Thymus (tissue), 11 donors: ENCODE measurements around the gene ARPC1A. TPM values are rescaled to one million over a fixed set of nuclear protein-coding genes. Genes with fewer than 3 reads are reported as not detected.
A peak's percentile ranks its signal among the peaks of the same experiment; 100 is the strongest.

Experiments used
- DNase-seq, 9 donors: peaks; one replicate each; pipeline ENCODE4 v3.0.0-alpha.2; 2013; ENCODE audit warnings: low spot score in 9 of 9, low read depth in 6 of 9, missing footprints in 1 of 9
- H3K27ac ChIP-seq, 2 donors: one replicate each; pipeline ENCODE4 v1.5.1; 2013; ENCODE audit warnings: control low read depth in 1 of 2, low read depth in 1 of 2, low read length in 1 of 2, mild to moderate bottlenecking in 1 of 2, moderate library complexity in 1 of 2
- H3K27me3 ChIP-seq, 2 donors: one replicate each; pipeline ENCODE4 v1.5.1; 2013; ENCODE audit warnings: low read length in 1 of 2; ENCODE audit not compliant: control insufficient read depth in 2 of 2, insufficient read depth in 1 of 2
- H3K36me3 ChIP-seq, 2 donors: one replicate each; pipeline ENCODE4 v1.5.1; 2013; ENCODE audit warnings: low read length in 1 of 2, mild to moderate bottlenecking in 1 of 2, moderate library complexity in 1 of 2; ENCODE audit not compliant: control insufficient read depth in 2 of 2, insufficient read depth in 2 of 2
- H3K4me1 ChIP-seq, 2 donors: one replicate each; pipeline ENCODE4 v1.5.1; 2013; ENCODE audit warnings: low read length in 2 of 2; ENCODE audit not compliant: control insufficient read depth in 2 of 2, insufficient read depth in 2 of 2
- H3K4me3 ChIP-seq, 2 donors: one replicate each; pipeline ENCODE4 v1.5.1; 2013; ENCODE audit warnings: low read length in 2 of 2, control low read depth in 1 of 2, mild to moderate bottlenecking in 1 of 2
- H3K9me3 ChIP-seq, 2 donors: one replicate each; pipeline ENCODE4 v1.5.1; 2013; ENCODE audit warnings: low read length in 1 of 2, mild to moderate bottlenecking in 1 of 2; ENCODE audit not compliant: control insufficient read depth in 2 of 2, insufficient read depth in 1 of 2
- WGBS: extraction: QIAGEN DNeasy Blood & Tissue Kit; methylation state at CpG from one replicate; pipeline ENCODE4 v1.1.7; 2013; 5-methylcytosine and 5-hydroxymethylcytosine counted together
- polyA plus RNA-seq: library from polyadenylated mRNA; stranded (reverse); fragments of 200-250 nt; gene quantifications from one replicate; pipeline ENCODE4 v1.2.3, GENCODE V29; 2013
- total RNA-seq: library from RNA; stranded (reverse); fragments of 120-200 nt; gene quantifications from one replicate; pipeline ENCODE4 v1.2.4, GENCODE V29; 2013
- donor health status: healthy.

Gene ARPC1A
- total and polyA plus RNA-seq, 2 donors = 39.9 to 149 TPM

DNA sequence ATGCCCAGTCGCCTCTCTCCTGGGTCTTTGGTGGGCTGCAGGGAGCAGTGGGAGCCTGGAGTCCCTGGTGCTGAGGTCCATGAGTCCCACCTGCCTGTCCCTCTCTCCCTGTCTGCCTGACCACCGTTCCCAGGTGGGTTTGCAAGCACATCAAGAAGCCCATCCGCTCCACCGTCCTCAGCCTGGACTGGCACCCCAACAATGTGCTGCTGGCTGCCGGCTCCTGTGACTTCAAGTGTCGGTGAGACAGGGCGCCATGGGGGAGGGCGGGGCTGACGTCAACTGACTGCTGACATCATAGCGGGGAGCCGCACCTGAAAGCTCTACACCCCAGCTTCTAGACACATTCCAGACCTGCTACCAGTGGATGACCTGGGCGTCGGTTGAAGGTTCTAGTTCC, 64.1 kb downstream of the ARPC1A start:
- WGBS = 97% methylated on average over 13 of the region's 13 CpGs
- Histone ChIP-seq H3K27me3 (no peaks in the 10 kb centered on the region), H3K9me3 (no peaks in the 10 kb centered on the region), H3K36me3 (peaks cover 68 to 80% of the 10 kb centered on the region in 2 donors), H3K4me3 (no peak overlapping the region), H3K4me1 (peaks cover 6 to 16% of the 10 kb centered on the region in 2 donors), H3K27ac (no peak overlapping the region)
- DNase-seq = no peak

GRCh38 chr7:99390941-99391602, 65.4 kb downstream of the ARPC1A start:
- DNase-seq = no peak
- no peaks in the 10 kb centered on the region for H3K27me3 ChIP-seq
- H3K9me3 ChIP-seq = no peaks in the 10 kb centered on the region
- no peak overlapping the region for H3K4me3 ChIP-seq
- 97% methylated on average over 23 of the region's 23 CpGs for WGBS
- peaks cover 80 to 87% of the 10 kb centered on the region in 2 donors for H3K36me3 ChIP-seq
- no peak overlapping the region for H3K27ac ChIP-seq
- H3K4me1 ChIP-seq = peaks cover 6 to 16% of the 10 kb centered on the region in 2 donors

GRCh38 chr7:99392046-99392445, 66.3 kb downstream of the ARPC1A start:
- 93% methylated on average over 8 of the region's 8 CpGs for WGBS
- Histone ChIP-seq H3K9me3 (no peaks in the 10 kb centered on the region), H3K4me1 (peaks cover 6 to 16% of the 10 kb centered on the region in 2 donors), H3K27ac (no peak overlapping the region), H3K4me3 (no peak overlapping the region), H3K27me3 (no peaks in the 10 kb centered on the region), H3K36me3 (peaks cover 77 to 85% of the 10 kb centered on the region in 2 donors)
- DNase-seq = no peak

DNA sequence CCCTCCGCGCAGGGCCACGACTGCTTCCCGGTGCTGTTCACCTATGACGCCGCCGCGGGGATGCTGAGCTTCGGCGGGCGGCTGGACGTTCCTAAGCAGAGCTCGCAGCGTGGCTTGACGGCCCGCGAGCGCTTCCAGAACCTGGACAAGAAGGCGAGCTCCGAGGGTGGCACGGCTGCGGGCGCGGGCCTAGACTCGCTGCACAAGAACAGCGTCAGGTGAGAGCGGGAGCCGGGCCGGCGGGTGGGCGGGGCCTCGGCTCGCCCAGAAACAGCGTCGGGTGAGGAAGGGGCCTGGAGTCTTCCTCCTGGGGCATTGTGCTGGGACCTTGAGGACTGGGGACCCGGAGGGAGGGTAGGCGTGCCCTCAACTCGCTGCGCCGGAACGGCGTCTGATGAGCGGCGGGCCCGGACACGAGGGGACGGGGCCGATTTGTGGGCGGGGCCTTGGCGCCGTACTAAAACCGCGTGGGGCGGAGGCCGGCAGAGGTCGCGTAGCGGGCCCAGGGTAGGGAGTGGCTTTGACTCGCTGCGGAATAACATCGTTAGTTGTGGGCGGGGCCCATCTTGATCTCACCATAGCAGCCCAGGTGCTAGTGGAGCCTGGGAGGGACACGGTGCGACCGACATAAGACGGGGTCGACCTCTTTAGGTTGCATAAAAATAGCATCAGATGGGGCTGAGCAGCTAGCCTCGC, 67.1 kb downstream of the ARPC1A start:
- 35% methylated on average over 68 of the region's 68 CpGs for WGBS

GRCh38 chr7:99393355-99394187, 67.9 kb downstream of the ARPC1A start:
- no peaks in the 10 kb centered on the region for H3K9me3 ChIP-seq
- H3K4me1 ChIP-seq = peaks cover 6 to 16% of the 10 kb centered on the region in 2 donors
- DNase-seq = no peak
- H3K36me3 ChIP-seq = peaks cover 74 to 85% of the 10 kb centered on the region in 2 donors
- no peaks in the 10 kb centered on the region for H3K27me3 ChIP-seq
- peak overlapping the region; percentile 52 to 55 for H3K4me3 ChIP-seq
- H3K27ac ChIP-seq = no peak overlapping the region
- whole genome bisulfite sequencing = 81% methylated on average over 30 of the region's 30 CpGs

More for the DNA sequence above, 67.1 kb downstream of the ARPC1A start:
- H3K4me3 ChIP-seq = peak overlapping the region; percentile 52 to 55
- peaks cover 79 to 85% of the 10 kb centered on the region in 2 donors for H3K36me3 ChIP-seq
- peak overlapping the region in 1 of 2 donors; percentile 46 for H3K27ac ChIP-seq
- no peaks in the 10 kb centered on the region for H3K9me3 ChIP-seq
- H3K4me1 ChIP-seq = peaks cover 6 to 16% of the 10 kb centered on the region in 2 donors
- peak in 3 of 9 donors; percentile 54 to 81 (median 68) for DNase-seq
- H3K27me3 ChIP-seq = no peaks in the 10 kb centered on the region

- H3K27ac ChIP-seq = no peak overlapping the region
- H3K4me3 ChIP-seq = no peak overlapping the region
- DNase-seq = no peak
- H3K36me3 ChIP-seq = peaks cover 79 to 88% of the 10 kb centered on the region in 2 donors
- peaks cover 6 to 16% of the 10 kb centered on the region in 2 donors for H3K4me1 ChIP-seq
- no peaks in the 10 kb centered on the region for H3K27me3 ChIP-seq
- 95% methylated on average over 4 of the region's 4 CpGs for WGBS
- H3K9me3 ChIP-seq = no peaks in the 10 kb centered on the region
Measured at GRCh38 chr7:99394188-99394502, 68.4 kb downstream of the ARPC1A start.

DNA sequence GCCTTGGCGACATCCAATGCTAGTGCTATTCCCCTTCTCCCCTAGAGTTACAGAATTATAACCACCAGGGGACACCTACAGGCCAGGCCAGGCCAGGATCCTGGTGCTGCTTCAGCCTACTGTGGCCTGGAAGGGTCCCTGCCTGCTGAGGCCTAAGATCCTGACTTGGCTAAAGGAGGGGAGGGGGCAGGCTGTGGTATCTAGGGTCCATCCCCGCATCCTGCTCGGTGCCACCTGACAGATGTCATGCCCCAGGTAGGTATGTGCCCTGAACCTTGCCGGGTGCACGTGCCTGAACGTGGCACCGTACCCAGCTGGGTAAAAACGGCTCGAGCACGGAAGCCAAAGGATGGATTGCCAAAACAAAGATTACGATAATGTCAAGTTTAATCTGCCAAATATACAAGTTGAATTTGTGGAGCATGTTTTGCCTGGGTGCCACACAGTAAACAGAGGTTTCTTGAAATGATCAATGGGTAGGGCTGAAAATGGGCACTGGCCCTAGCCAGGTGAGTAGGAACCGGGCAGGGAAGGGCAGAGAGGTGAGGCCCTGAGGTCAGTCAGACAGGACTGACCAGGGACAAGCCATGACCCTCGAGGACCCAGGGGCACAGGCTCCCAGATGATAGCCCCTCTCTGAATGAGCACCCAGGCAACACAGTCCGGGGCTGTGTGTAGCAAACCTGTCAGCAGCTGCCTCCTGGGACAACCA, 70.1 kb downstream of the ARPC1A start:
- 97% methylated on average over 14 of the region's 14 CpGs for WGBS
- H3K4me1 ChIP-seq = peaks cover 6 to 16% of the 10 kb centered on the region in 2 donors
- no peak for DNase-seq
- H3K9me3 ChIP-seq = no peaks in the 10 kb centered on the region
- H3K4me3 ChIP-seq = no peak overlapping the region
- no peaks in the 10 kb centered on the region for H3K27me3 ChIP-seq
- H3K27ac ChIP-seq = no peak overlapping the region
- H3K36me3 ChIP-seq = peaks cover 80 to 88% of the 10 kb centered on the region in 2 donors

DNA sequence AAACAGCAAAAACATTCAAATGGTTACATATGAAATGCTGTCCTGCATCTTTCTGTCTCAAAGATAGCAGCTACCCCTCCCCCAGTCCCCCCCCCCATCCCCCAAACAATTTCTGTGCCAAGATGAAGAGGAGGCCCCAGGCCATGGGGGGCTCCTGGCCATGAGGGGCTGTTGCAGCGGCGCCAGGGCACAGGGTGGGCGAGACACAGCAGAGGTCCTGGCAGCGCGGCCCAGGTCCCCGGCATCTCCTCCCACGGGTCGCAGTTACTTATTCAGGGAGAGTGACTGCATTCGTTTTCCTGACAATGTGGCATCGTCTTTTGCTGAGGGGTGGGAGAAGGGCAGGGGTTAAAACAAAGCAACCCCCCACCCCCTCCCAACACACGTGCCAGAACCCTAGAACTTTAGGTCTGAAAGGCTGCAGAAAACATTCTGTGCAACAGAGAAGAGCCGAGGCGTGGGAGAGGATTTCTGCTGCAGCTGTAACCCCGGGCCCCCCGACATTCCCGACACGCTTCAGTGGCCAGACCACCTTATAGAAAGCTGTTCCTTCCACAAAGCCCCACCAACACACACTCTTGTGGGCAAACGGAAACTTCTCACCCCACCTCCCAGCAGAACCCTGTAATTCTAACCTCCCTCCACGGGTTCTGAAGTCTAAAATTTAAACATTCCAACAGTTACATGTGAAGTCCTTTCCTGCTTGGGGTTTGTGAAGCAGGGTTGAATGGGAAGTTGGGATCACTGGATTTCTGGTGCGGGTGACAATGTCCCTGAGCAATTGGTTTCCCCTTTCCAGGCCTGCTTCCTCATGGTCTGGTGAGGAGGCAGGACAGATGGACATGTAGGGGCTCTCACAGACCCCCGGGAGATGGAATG, 71.0 kb downstream of the ARPC1A start:
- Histone ChIP-seq H3K4me3 (no peak overlapping the region), H3K27me3 (no peaks in the 10 kb centered on the region), H3K4me1 (peaks cover 6 to 16% of the 10 kb centered on the region in 2 donors), H3K36me3 (peaks cover 79 to 85% of the 10 kb centered on the region in 2 donors), H3K27ac (no peak overlapping the region), H3K9me3 (no peaks in the 10 kb centered on the region)
- no peak for DNase-seq
- WGBS = 95% methylated on average over 21 of the region's 21 CpGs
